ENCODE measurements around the gene TMUB2.
"Not testable (repeated sequence)": the region's sequence is repeated elsewhere in the genome, so short reads cannot be mapped to it uniquely, and the experiment has no call there.

TMUB2 gene

GRCh38 chr17:44186307-44187130 lies at the start of gene TMUB2:
TSS of gene TMUB2 (plus strand) at chr17:44186972. CDS start at chr17:44187709, 737 bp downstream.
- DNase-seq, result peak; percentile 98

DNA sequence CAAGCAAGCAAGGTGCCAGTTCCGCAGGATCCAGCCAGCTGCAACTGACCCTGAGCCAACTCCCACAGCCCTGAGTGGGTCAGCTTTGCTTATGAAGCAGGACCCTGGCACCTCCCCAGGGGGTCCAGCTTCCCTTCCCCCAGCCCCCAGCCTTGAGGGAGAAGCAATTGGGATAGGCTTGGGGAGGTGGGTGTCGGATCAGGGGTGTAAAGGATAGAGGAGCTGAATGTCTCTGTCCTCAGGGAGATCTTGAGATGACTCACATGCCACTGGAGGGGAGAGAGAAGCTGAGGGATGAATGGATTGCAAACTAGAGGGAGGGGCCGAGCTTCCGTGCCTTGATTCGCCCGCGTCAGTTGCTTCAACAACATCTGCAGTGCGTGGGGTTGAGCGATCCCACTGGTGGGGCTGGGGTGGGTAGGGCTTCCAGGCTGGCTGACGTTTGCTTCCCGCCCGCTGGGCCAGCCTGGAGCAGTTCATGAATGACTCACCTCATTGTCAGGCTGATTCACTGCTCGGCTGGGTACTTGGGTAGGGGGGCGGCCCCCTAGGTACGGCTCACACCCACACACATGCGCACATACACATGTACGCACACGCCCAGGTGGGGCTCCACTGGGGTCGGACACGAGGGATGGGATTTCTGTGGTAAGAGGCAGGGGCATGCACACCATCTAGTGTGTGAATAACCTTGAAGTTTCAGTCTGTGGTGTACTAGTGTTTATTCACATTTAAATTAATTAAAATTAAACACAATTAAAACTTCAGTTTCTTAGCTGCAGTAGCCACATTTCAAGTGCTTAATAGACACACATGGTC lies 48.7 kb upstream of the TMUB2 start:
- DNase-seq, result peak; percentile 14

DNA sequence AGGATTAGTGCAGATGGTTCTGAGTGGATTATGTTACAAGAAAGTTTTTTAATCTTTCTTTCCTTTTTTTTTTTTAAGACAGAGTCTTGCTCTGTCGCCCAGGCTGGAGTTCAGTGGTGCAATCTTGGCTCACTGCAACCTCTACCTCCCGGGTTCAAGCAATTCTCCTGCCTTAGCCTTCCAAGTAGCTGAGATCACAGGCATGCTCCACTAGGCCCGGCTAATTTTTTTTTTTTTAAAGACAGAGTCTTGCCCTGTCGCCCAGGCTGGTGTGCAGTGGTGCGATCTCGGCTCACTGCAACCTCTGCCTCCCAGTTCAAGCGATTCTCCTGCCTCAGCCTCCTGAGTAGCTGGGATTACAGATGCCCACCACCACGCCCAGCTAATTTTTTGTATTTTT lies 42.9 kb upstream of the TMUB2 start:
- not testable (repeated sequence) for DNase-seq

- no peak for DNase-seq
Measured at GRCh38 chr17:44144966-44145739, 41.6 kb upstream of the TMUB2 start.

DNA sequence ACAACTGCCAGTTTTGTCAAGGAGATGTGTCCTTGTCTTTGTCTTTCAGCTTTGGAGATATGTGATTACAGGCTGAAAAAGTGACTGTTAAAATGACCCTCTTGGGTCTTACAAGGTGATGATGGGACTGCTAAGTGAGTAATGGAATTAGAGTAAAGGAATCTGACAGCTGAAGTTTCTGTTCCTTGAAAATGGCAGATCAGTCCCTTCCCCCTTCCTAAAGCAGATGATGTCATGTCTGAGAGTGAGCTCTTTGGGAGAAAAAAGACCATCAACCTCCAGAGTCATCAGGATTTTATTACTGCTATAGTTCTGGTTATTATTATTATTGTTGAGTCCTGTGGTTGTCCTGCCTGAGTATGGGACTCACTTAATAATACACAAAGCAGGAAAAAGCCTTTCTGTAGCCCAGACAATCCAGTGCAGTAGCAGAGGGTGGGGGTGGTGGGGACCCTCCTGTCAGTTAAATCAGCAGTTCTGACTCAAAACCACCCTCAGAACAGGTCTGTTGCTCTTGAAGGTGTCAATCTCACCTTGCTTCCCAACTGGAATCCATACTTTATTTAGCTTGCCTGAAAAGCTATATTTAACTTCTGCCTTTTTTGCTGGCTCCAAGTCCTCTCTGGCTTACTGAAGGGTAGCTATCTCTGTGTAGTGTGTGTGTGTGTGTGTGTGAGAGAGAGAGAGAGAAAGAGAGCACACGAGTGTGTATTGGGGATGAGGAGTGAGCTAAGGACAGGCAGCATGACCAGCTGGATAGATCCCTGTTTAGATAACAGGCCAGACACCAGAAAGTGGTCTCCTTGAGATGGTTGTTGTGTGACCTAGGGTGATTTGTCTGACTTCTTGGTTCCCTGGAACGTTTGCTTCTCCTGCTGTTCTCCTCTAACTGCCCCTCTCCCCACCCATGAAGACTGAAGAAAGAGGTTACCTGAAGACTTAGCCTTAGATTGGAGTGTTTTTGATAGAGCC lies 40.1 kb upstream of the TMUB2 start:
- DNase-seq, result no peak

DNA sequence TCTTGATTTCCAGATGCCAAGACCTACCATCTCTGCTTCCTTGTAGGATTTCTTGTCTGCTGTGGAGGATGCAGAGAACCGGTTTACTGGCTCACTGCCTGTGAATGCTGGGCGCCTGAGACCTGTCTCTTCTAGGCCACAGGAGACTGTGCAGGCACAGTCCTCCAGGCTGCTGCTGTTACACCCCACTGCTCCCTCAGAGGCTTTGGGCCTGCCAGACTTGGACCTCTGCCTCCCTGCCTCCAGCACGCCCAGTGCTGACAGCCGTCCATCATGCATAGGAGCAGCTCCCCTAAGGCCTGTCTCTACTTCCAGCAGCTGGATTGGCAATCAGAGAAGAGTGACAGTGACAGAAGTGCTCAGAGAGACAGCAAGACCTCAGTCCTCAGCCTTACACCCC lies 39.0 kb upstream of the TMUB2 start:
- DNase-seq, result no peak

DNA sequence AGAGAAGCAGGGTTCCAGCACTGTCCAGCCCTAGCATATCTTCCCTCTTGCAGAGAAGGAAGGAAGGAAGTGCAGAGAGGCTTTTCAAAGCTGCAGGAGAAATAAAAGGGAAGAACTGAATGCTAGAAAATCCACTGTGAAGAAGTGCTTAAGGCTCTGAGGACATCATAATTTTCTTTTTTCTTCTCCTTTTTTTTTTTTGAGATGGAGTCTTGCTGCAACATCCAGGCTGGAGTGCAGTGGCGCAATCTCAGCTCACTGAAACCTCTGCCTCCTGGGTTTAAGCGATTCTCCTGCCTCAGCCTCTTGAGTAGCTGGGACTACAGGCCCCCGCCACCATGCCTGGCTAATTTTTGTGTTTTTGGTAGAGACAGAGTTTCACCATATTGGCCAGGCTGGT lies 37.7 kb upstream of the TMUB2 start:
- DNase-seq, result not testable (repeated sequence)

DNA sequence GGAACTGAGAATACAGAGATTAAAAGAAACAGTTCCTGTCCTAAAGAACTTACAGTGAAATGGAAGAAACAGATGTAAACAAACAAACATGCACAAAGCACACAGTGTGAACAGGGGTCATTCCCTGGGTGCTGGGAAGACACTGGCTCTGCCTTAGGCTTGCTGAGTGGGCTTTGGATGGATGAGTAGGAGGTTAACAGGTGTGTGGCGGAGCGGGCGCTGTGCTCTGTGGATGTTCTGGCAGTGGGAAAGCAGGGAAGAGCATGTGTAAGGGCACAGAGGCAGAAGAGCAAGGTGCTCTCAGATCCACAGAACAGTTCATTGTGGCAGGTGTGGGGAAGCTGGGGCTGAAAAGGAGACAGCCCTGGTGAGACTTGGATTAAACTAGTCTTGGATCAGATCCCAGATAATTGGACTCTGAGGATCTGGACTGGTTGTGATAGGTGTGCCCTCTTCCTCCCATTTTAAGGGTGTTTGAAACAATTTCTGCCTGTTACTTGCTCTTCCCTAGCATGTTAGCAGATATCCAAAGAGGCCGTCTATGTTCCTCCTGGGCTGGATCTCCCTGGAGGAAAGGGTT lies 36.9 kb upstream of the TMUB2 start:
- DNase-seq, result no peak

GRCh38 chr17:44152875-44153274 lies 33.9 kb upstream of the TMUB2 start:
- DNase-seq, result no peak

GRCh38 chr17:44155488-44155887 lies 31.3 kb upstream of the TMUB2 start:
- DNase-seq, result no peak

GRCh38 chr17:44159519-44160210 lies 27.1 kb upstream of the TMUB2 start:
- no peak for DNase-seq

- DNase-seq, result no peak
Measured at GRCh38 chr17:44164476-44164875, 22.3 kb upstream of the TMUB2 start.

DNA sequence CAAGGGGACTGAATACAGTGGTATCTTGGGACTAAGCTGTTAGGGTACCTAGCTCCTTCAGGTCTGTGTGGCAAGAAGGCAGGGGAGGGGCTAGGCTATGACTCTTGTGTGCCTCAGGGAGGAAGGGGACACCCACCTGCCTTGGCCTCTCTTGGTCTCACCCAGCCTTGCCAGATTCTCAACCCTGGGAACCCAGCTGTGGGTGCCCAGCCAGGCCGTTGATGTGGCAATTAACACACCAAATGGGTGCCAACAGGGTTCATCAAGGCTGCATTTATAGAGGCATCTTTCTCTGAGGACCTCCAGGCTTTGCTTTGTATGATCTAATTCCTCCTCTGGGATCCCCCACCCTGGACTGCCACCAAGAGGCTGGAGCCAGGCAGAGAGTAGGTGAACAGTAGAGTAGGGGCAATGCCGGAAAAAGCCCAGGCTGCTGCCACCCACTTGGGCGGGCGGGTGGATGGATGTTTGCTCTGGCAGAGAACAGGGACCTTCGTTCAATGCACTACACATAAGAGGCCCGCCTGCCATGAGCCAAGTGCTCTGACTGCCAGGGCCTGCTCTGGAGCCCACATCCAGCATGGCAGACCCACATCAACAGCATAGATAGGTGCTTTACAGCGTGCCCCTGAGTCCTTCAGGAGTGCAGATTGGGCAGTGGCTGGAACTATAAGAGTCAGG lies 19.5 kb upstream of the TMUB2 start:
- DNase-seq, result no peak

GRCh38 chr17:44170135-44170498 lies 16.7 kb upstream of the TMUB2 start:
- no peak for DNase-seq

- peak; percentile 33 for DNase-seq
Measured at GRCh38 chr17:44170499-44171201, 16.1 kb upstream of the TMUB2 start, which contains the start of gene ASB16. TSS of gene ASB16 (plus strand) at chr17:44170704. CDS start at chr17:44170790, 86 bp downstream.

DNA sequence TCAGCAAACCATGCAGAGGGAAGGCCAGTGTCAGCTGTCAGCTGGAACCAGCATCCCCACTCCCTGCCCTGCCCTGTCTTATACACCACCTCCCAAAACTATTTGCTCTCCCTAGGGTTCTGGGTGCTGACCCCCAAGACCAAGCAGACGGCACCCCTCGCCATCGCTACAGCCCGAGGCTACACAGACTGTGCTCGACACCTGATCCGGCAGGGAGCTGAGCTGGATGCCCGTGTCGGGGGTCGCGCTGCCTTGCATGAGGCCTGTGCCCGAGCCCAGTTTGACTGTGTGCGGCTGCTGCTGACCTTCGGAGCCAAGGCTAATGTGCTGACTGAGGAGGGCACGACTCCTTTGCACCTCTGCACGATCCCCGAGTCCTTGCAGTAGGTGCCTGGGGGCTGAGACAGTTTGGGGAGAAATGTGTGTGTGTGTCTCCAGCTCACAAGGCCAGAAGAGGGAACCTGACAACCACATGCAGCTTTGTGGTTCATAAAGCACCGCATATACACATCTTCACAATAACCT lies 14.8 kb upstream of the TMUB2 start:
- DNase-seq, result no peak

GRCh38 chr17:44174427-44174826 lies 12.3 kb upstream of the TMUB2 start:
- no peak for DNase-seq

- no peak for DNase-seq
Measured at GRCh38 chr17:44176257-44176656, 10.5 kb upstream of the TMUB2 start.
